DND-41 (cell line): ENCODE results near the gene NEUROD2.

Experiments
- ATAC-seq: fragments of 200-7000 bp; cut with Tn5 transposase; 3 replicates; pipeline ENCODE4 v1.9.1; 2021; ENCODE audit warnings: low read depth; ENCODE audit not compliant: insufficient read depth
- DNase-seq: peaks from one replicate; pipeline ENCODE4 v3.0.0-alpha.2; 2020
- H2AFZ ChIP-seq: 2 replicates; pipeline ENCODE4 v1.6.0; 2012; ENCODE audit warnings: low read depth, low read length
- H3K27ac ChIP-seq: 2 replicates; pipeline ENCODE4 v1.5.1; 2012; ENCODE audit warnings: low read length, inconsistent platforms
- H3K27me3 ChIP-seq: fragments of 200-600 bp; sonication (generic); 2 replicates; pipeline ENCODE4 v1.6.0; 2012; ENCODE audit warnings: low read length, mild to moderate bottlenecking, inconsistent platforms; ENCODE audit not compliant: insufficient read depth, poor library complexity
- H3K36me3 ChIP-seq: 2 replicates; pipeline ENCODE4 v1.5.1; 2012; ENCODE audit warnings: low read length, inconsistent platforms; ENCODE audit not compliant: insufficient read depth
- H3K4me1 ChIP-seq: 2 replicates; pipeline ENCODE4 v1.5.1; 2012; ENCODE audit warnings: mild to moderate bottlenecking, low read length; ENCODE audit not compliant: insufficient read depth
- H3K4me2 ChIP-seq: 2 replicates; pipeline ENCODE4 v1.6.0; 2012; ENCODE audit warnings: mild to moderate bottlenecking, moderate library complexity, low read length, inconsistent platforms; ENCODE audit not compliant: insufficient read depth
- H3K4me3 ChIP-seq, 2 experiments: fragments of 200-600 bp in 1 of 2; shearing (Covaris generic) in 1 of 2; 2 replicates each; pipeline ENCODE4 v1.5.1; 2012 to 2016; ENCODE audit warnings: inconsistent platforms in 2 of 2, low read length in 2 of 2, mild to moderate bottlenecking in 2 of 2, low read depth in 1 of 2, moderate library complexity in 1 of 2
- H3K79me2 ChIP-seq: 2 replicates; pipeline ENCODE4 v1.6.0; 2012; ENCODE audit warnings: low read length, inconsistent platforms; ENCODE audit not compliant: insufficient read depth
- H3K9ac ChIP-seq: 2 replicates; pipeline ENCODE4 v1.6.0; 2012; ENCODE audit warnings: low read depth, mild to moderate bottlenecking, inconsistent platforms, low read length, moderate library complexity
- H3K9me3 ChIP-seq: 2 replicates; pipeline ENCODE4 v1.5.1; 2012; ENCODE audit warnings: low read length, moderate library complexity, mild to moderate bottlenecking, inconsistent platforms; ENCODE audit not compliant: insufficient read depth, severe bottlenecking
- H4K20me1 ChIP-seq: 2 replicates; pipeline ENCODE4 v1.6.0; 2012; ENCODE audit warnings: low read length; ENCODE audit not compliant: insufficient read depth
- EZH2 ChIP-seq: IDR thresholded peaks from 3 replicates; pipeline ENCODE4 v1.6.1; 2012; ENCODE audit warnings: borderline replicate concordance, low read depth, mild to moderate bottlenecking, moderate library complexity, low read length, inconsistent platforms; ENCODE audit not compliant: severe bottlenecking
- TF ChIP-seq, protein P1 (sequence below): IDR thresholded peaks from 2 replicates; pipeline ENCODE4 v1.5.1; 2012; ENCODE audit warnings: borderline replicate concordance, low read length, moderate library complexity, mild to moderate bottlenecking; ENCODE audit not compliant: poor library complexity, severe bottlenecking; ENCODE audit errors: extremely low read depth

The NEUROD2 gene

DNA sequence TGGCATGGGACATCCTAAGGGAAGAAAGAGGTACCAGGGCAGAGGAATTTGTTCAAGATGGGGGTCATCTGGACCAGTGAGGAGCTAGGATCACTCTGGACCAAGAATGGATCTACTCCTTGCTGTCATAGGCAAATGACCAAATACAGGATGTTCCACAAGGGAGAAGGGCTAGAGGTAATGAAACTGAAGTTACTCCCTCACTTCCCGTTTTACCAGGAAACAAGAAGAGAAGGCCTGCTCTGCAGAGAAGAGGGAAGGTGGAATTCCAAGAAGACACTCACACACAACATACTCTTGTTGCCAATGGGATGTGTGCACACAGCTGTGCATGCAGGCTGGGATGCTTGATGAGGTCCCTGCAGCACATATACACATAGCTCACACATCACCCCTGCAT, 38.6 kb downstream of the NEUROD2 start:
- DNase-seq (no peak), ATAC-seq (no peak)
- Histone ChIP-seq H3K9me3 (peaks cover 3% of the 10 kb centered on the region), H3K4me3 (no peak overlapping the region), H3K79me2 (no peaks in the 10 kb centered on the region), H2AFZ (no peak overlapping the region), H3K4me2 (no peak overlapping the region), H3K27ac (no peak overlapping the region), H3K4me1 (peaks cover 14% of the 10 kb centered on the region), H3K27me3 (peaks cover 7% of the 10 kb centered on the region), H3K9ac (no peak overlapping the region), H4K20me1 (no peaks in the 10 kb centered on the region), H3K36me3 (peaks cover 22% of the 10 kb centered on the region; the same call in 1 of the 2 replicates)
- TF ChIP-seq, protein P1, sequence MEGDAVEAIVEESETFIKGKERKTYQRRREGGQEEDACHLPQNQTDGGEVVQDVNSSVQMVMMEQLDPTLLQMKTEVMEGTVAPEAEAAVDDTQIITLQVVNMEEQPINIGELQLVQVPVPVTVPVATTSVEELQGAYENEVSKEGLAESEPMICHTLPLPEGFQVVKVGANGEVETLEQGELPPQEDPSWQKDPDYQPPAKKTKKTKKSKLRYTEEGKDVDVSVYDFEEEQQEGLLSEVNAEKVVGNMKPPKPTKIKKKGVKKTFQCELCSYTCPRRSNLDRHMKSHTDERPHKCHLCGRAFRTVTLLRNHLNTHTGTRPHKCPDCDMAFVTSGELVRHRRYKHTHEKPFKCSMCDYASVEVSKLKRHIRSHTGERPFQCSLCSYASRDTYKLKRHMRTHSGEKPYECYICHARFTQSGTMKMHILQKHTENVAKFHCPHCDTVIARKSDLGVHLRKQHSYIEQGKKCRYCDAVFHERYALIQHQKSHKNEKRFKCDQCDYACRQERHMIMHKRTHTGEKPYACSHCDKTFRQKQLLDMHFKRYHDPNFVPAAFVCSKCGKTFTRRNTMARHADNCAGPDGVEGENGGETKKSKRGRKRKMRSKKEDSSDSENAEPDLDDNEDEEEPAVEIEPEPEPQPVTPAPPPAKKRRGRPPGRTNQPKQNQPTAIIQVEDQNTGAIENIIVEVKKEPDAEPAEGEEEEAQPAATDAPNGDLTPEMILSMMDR, result no peak
- no peak for TF ChIP-seq EZH2

DNA sequence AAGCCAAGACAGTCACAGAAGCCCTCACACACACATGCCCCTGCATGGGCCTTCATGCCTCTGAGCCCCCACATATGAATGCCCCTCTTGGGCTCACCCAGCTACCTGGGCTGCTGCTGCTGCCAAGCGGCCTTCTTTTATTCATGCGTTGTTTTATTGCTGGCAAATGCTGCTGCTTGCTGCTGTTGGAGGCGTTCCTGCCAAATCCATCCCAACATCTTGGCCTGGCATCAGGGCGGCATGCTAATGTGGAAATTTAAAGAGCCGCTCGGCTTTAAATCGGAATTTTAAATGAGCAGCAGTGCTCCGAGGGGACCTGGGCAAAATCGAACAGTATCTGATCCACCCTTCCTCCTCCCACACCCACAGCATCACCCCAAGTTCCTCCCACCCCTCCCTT, 39.0 kb downstream of the NEUROD2 start:
- H3K9me3 ChIP-seq, result peaks cover 3% of the 10 kb centered on the region
- TF ChIP-seq, protein P1, result no peak
- TF ChIP-seq EZH2, result no peak
- peaks cover 10% of the 10 kb centered on the region for H3K4me1 ChIP-seq
- H3K4me3 ChIP-seq, result no peak overlapping the region
- no peak overlapping the region for H3K4me2 ChIP-seq
- H4K20me1 ChIP-seq, result no peaks in the 10 kb centered on the region
- H3K79me2 ChIP-seq, result no peaks in the 10 kb centered on the region
- ATAC-seq (no peak), DNase-seq (no peak)
- H3K27me3 ChIP-seq, result peaks cover 2% of the 10 kb centered on the region
- peaks cover 22% of the 10 kb centered on the region; the same call in 1 of the 2 replicates for H3K36me3 ChIP-seq
- H3K27ac ChIP-seq, result no peak overlapping the region
- H3K9ac ChIP-seq, result no peak overlapping the region
- H2AFZ ChIP-seq, result no peak overlapping the region

DNA sequence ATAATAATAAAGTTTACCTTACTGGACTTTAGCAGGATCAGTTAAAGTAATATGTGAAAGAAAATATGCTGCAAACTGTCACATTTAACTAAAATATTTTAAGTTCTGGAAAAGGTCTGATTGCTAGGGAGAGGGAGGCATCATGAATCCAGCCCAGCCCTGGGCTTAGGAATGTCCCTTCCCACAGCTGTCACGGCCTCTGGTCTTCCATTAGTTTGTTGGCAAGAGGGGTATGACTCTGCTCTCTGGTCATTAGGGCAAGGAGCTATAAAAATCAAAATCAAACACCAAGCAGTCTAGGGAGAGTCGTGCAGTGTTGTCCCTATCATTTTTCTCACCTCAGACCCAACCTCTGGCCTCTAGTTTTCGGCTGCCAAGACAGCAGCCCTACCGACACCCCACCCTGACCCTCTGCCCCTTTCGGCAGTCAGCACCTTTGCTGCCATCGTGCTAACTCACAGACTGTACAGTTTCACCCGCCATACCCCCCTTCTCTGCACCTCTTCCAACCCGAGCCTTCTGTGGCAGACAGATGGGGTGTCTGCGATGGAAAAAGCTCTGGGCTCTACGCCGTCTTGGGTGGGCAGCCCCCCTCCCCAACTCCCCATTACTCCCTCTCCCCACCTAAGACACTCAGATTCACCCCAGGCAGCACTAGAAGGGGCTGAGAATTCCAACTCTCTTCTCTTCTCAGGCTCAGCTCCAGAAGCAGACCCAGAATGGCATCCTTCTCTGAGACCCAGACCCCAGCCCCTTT, 41.4 kb downstream of the NEUROD2 start:
- no peak overlapping the region for H3K27ac ChIP-seq
- H3K36me3 ChIP-seq, result peaks cover 22% of the 10 kb centered on the region; the same call in 1 of the 2 replicates
- ATAC-seq (no peak), DNase-seq (no peak)
- H3K9me3 ChIP-seq, result peaks cover 3% of the 10 kb centered on the region
- no peaks in the 10 kb centered on the region for H3K27me3 ChIP-seq
- H3K4me3 ChIP-seq, result no peak overlapping the region
- H3K4me2 ChIP-seq, result no peak overlapping the region
- no peaks in the 10 kb centered on the region for H4K20me1 ChIP-seq
- H3K9ac ChIP-seq, result no peak overlapping the region
- H2AFZ ChIP-seq, result no peak overlapping the region
- no peaks in the 10 kb centered on the region for H3K4me1 ChIP-seq
- TF ChIP-seq, protein P1, result no peak
- TF ChIP-seq EZH2, result no peak
- no peaks in the 10 kb centered on the region for H3K79me2 ChIP-seq
